Melanocyte of skin (primary cell): ENCODE measurements around the gene MLN. TPM values are rescaled to one million over a fixed set of nuclear protein-coding genes. Genes with fewer than 3 reads are reported as not detected.

Experiments used
- total RNA-seq, 2 donors: library from RNA; depleted of rRNA; stranded (reverse); fragments of >200 nt; gene quantifications; 2 replicates each; pipeline ENCODE4 v1.2.3, GENCODE V29; 2012

The MLN gene, protein sequence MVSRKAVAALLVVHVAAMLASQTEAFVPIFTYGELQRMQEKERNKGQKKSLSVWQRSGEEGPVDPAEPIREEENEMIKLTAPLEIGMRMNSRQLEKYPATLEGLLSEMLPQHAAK
- total RNA-seq, result not detected

DNA sequence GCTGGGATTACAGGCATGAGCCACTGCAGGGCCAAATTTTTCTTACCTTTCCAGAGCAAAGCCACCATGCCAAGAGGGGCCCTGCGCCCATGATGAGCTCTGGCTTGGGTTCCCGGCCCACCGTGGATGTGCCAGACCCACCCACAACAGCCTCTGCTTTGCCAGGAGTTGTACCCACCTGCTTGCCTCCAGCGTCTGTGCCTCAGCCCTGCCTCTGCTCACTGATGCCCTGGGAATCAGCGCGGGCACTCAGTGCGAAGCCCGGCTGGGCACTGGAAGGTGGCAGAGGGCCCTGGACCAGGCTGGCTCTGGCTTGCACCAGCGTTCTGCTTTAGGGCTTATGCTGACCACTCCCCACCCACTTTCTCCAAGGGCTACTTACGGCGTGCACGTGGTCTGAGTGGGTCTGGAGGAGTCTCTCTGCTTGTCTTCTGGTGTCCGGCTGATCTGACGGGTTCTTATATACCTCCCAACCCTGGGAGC is at the start of gene MLN:
Gene MLN, minus strand, starts transcription at position 433 of the 483 bp plus-strand sequence. CDS start 2,840 bp downstream, outside the sequence.

DNA sequence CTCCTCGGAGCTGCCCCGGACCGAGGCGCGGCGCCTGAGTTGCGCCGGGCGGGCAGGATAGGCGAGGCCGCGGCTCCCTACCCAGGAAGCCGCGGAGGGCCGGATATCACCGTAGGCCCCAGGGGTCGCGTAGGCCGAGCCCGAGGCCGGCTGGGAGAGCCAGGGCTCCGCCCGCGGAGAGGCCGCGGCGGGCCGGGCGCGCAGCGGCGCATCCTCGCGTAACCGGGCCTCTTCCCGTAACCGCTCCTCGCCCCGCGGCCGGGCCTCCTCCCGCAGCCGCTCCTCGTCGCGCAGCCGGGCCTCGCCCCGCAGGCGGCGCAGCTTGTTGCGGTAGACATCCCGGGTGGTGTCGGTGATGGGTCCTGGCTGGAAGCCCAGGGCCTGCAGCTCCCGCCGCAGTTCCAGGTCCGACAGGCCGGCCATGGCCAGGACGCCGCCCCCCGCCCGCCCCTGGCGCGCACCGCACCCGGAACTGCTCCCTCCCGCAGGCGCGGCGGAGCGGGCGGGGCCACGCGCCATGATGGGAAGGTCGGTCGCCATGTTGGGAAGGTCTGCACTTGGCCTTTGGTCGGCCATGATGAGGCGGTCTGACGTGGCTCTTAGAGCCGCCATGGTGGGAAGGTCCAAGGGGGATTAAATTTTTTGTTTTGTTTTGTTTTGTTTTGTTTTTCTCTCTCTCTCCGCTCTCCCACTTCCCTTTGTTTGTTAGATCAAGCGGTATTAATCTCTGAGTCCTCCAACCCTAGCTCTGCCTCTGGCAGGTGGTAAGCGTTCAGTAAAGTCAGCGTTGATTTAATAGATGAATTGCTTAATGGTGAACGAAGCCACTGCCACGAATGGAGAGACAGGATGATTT is 14.9 kb downstream of the MLN start, which contains the start of gene LEMD2:
Gene LEMD2, minus strand, starts transcription at position 437 of the 856 bp plus-strand sequence. Its CDS starts 14 bp downstream, at position 423.

DNA sequence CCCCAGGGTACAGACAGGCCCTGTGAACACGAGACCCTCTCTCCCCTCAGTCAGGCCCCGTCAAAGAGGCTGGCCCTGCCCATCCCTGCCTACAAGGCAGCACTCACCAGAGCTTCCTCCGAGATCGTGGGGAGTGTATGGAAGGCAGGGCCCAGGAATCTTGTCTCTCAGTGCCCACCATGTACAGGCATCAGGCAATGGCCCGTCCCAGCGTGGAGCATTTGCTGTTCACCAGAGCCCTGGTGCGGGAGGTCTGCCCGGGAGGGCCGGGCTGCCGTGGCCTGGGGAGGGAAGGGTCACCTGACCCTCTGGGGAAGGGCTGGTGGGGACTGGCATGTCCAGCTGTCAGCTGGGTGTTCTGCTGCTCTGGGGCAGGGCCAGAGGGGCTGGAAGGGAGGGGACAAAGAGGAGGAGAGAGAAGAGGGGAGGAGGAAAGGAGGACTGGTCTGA is 57.1 kb downstream of the MLN start, which contains the start of gene IP6K3:
Gene IP6K3, minus strand, starts transcription at position 255 of the 450 bp plus-strand sequence. CDS start 11,429 bp downstream, outside the sequence.

Other genes with a start within 250 kb of the MLN start
- 10 to 100 TPM; 21.0 to 36.0 TPM for gene BAK1, start 223.7 kb downstream of the MLN start, total RNA-seq
- 10 to 100 TPM; 19.3 to 36.3 TPM for gene ITPR3, start 182.7 kb downstream of the MLN start, total RNA-seq
- gene UQCC2, start 92.3 kb downstream of the MLN start, total RNA-seq, result 10 to 100 TPM; 21.3 to 23.3 TPM
- 1 to 10 TPM; 2.7 to 4.1 TPM for gene IP6K3, start 57.1 kb downstream of the MLN start, total RNA-seq
- 10 to 100 TPM; 40.3 to 42.3 TPM for gene LEMD2, start 14.9 kb downstream of the MLN start, total RNA-seq